HG02840 (cell line): ENCODE measurements around the gene CHID1.

Experiments used
- ATAC-seq: cut with Tn5 transposase; IDR thresholded peaks from one replicate; pipeline ENCODE4 v1.9.1; 2021; ENCODE audit warnings: mild to moderate bottlenecking, moderate library complexity, moderate number of reproducible peaks; ENCODE audit not compliant: unreplicated experiment, low FRiP score

The CHID1 gene

GRCh38 chr11:839280-839623, 71.4 kb downstream of the CHID1 start:
- no peak for ATAC-seq

- ATAC-seq = no peak
Observed at GRCh38 chr11:838441-839279, 72.0 kb downstream of the CHID1 start.

GRCh38 chr11:837990-838307, 72.7 kb downstream of the CHID1 start:
- no peak for ATAC-seq

- ATAC-seq = no peak
Observed at GRCh38 chr11:837189-837989, 73.2 kb downstream of the CHID1 start.

GRCh38 chr11:836700-837099, 73.9 kb downstream of the CHID1 start:
- ATAC-seq = no peak

GRCh38 chr11:836274-836673, 74.3 kb downstream of the CHID1 start:
- ATAC-seq = no peak

DNA sequence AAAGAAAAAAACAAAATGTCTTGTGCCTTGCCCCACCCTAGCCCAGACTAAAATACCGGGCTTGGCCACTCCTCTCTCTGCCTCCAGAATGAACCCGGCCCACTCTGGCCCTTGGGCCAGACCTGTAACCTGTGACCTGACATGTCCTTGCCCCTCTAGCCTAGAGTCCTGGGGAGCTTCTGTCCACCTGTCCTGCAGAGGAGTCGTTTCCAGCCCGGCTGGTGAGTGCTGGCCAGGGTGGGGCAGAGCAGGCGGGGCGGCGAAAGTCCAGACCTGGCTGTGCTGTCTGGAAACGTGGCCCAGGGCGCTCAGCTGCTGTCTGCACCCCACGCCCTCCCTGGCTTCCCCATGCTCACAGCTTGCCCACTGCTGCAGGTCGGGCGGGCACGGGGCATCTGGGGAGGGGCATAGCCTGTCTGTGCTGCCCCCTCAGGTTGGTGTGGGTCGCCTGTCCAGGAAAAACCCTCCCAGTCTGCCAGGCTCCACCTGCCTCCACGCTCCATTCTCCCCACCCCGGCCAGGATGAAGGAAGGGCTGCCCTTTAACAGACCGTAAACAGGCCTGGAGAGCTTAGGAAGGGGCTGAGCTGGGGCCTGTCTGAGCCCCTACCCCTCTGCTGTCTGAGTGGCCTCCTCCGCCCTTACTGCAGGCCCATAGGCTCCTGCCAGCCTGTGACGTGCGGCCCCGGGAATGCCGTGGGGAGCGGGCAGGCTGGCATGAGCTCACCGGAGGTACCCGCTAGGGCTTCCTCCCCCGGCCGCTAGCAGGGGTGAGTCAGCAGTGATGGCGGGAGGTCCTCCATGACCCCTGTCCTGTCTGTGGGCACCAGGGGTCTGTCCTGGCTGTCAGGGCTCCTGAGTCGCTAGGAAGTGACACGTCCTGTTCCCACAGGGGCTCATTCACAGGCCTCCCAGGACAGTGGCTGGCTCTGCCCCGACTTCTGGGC, 76.0 kb downstream of the CHID1 start:
- no peak for ATAC-seq

GRCh38 chr11:833849-834311, 76.7 kb downstream of the CHID1 start:
- no peak for ATAC-seq

GRCh38 chr11:833114-833791, 77.4 kb downstream of the CHID1 start:
- no peak for ATAC-seq

DNA sequence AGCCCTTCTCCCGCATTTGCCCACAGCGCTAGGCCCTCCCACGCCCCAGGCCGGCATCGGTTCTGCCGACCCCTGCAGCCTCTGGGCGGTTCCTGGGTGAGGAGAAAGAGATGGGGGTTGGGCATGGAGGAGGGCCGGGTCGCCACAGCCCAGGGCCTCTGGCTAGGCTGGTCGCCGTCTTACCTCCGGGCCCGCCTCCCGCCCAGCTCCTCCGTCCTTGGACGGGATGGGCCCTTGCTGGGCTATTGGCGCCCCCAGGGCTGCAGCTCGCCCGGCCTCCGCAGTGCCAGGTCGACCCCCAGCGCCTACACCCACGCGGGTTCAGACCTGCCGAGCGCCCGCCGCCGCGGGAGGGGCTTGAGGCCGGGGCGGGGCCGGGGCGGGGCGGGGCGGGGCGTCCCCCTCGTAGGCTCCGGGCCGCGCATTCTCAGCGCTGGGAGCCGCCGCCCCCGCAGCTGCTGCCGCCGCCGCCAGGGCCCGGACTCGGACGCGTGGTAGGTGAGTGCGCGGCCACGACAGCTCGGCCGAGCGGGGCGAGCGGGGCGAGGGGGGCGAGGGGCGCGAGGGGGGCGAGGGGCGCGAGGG, 78.0 kb downstream of the CHID1 start, which contains the start of gene CD151:
TSS of gene CD151 (plus strand) at position 424 of the 585 bp plus-strand sequence. CDS start 3,118 bp downstream, outside the sequence.
- no peak for ATAC-seq

DNA sequence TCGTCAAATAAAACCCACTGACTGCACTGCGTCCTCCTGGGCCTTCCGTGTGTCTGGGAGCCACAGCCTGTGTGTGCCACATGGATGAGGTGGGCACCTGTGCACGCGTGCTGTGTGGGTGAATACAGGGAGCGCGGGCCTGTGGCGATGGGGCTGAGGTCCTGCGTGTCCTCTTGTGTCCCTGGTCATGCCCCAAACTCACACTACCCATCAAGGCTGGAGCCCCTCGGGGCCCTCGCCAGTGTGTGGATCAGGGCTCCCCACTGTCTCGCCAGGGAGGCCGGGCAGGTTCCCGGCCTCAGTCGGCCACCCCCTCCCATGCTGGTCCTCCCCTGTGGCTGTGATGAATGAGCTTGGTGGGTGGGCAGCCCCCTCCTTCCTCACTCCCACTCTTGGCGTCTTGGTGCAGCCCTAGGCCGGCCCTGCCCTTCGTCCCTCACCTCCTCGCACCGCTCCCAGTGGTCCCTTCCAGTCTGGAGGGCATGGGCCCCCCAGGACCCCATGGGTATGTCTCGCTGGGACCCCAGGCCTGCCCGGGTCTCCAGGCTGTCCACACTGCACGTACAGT, 78.6 kb downstream of the CHID1 start:
- ATAC-seq = no peak

DNA sequence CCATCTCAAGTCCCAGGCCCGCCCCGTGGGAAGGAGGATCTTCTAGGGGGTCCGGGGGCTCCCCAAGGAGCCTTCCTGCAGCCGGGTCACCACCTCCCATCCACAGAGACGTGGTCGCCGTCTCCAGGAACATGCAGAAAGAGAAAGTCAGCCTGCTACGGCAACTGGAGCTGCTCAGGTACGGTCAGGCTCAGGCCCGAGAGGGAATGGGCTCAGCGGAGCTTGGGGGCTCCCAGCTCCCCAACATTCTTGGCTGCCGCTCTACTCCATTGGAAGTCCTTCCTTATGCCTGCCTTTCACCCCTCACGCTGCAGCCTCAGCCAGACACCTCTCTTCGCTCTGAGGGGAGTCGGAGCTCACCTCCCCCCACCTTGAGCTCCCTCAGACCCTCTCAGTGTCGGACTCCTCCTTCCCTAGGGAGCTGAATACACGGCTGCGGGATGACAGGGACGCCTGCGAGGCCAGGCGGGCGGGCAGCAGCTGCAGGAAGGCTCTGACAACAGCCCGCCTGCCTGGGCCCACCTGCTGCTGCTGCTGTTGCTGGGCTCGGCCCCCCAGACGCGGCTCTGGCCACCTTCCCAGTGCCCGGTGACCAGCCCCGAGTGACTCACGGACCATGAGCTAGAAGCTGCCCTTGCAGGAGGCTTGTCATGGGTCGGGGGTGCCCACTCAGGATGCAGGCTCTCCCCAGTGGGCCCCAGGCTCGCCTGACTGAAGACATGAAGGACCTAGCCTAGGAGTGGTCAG, 79.3 kb downstream of the CHID1 start:
- ATAC-seq = no peak

DNA sequence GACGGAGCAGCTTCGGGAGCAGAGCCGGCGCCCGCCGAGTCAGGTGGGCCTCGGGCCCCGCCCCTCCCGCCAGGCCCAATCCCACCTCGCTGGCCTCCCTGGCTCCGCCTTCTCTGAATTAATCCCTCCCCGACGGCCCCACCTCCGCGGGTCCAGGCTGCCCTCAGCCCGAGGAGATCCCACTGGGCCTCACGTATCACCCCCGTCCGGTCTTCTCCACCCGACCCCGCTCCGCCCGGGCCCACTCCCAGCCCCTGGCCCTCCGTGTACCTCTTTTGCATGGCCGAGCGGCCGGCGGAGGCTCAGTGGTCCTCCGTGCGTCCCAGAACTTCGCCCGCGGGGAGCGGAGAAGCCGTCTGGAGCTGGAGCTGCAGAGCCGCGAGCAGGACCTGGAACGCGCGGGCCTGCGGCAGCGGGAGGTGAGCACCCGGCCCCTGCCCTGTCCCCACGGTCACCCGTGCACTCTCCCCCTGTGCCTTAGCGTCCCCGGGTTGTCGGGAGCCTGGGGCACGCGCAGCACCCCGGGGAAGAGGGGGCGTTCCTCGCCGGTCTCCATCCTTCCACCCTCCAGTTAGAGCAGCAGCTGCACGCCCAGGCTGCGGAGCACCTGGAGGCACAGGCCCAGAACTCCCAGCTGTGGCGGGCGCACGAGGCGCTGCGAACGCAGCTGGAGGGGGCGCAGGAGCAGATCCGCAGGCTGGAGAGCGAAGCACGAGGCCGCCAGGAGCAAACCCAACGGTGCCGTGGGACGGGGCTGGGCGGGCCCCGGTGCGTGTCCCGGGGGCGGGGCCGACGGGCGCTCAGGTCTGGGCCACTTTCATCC, 80.1 kb downstream of the CHID1 start:
- ATAC-seq = no peak

DNA sequence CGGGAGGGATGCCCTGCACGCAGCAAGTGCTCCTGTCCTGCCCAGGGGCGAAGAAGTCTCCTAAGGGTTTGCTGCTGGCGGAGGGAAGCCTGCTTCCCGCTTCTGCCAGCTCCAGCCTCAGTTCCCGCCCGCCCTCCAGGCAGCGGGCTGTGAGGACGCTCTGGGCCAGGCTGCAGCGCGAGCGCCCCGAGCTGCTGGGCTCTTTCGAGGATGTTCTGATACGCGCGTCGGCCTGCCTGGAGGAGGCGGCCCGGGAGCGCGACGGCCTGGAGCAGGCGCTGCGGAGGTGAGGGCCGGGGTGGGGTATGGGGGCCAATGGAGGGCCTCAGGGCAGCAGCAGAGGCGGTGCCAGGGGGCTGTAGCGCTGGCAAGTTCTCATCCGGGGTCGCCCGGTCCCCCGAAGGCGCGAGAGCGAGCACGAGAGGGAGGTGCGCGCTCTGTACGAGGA, 80.7 kb downstream of the CHID1 start:
- no peak for ATAC-seq

DNA sequence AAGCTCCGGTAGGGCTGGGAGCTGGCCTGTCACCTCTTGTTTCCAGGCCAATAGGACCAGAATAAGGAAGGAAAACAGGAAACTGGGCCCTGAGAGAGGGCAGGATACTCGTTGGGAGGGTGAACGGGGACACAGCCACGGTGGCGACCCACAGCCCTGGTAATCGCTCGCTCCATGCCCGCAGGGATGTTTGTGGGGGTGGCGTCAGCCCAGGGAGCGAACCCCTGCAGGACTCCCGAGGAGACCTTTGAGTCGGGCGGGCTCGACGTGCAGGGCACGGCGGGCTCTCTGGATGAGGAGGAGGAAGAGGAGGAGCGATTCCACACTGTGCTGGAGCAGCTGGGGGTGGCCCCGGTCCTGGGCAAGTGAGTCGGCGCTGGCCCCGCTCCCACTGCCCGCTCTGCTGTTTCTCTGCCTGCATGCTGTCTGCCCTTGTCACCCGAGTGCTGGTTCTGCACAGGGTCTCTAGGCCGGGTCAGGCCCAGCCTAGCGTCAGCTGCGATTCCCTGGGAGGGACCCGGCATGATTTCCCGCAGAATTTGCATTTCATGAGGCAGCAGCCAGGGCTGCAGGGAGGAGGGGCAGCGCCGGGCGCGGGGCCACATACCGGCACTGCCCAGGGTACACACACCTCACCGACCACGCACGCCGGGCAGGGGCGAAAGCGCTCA, 81.3 kb downstream of the CHID1 start:
- no peak for ATAC-seq

- ATAC-seq = no peak
Observed at GRCh38 chr11:828506-829175, 82.0 kb downstream of the CHID1 start.

DNA sequence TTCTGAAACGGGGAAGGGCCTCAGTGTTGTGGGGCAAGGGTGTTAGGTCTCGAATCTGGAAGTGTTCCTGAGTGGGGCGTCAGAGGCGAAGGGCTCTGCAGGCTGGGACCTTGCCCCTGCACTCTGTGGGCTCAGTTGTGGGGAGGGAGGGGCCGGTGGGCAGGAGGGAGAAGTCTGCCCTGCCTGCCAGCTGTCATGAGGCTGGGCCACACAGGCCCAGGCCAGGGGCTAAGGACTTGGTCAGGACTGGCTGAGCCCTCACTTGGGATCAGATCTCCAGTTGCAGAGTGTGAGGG, 82.8 kb downstream of the CHID1 start, which contains the start of gene CRACR2B:
TSS of gene CRACR2B (plus strand) at position 23 of the 296 bp plus-strand sequence. CDS start 689 bp downstream, outside the sequence.
- ATAC-seq = no peak
